Superior temporal gyrus (tissue), 1 donor: ENCODE data around the gene VIL1.
A peak's percentile ranks its signal among the peaks of the same experiment; 100 is the strongest.

ENCODE experiments used
- DNase-seq: peaks from one replicate; pipeline ENCODE4 v3.0.0-alpha.2; 2016; ENCODE audit errors: extremely low spot score

The VIL1 gene

GRCh38 chr2:218406209-218406948 lies 12.5 kb upstream of the VIL1 start:
- peak; percentile 93 for DNase-seq

GRCh38 chr2:218406949-218407618 lies 11.8 kb upstream of the VIL1 start:
- peak; percentile 57 for DNase-seq

- no peak for DNase-seq
These were observed 11.2 kb upstream of the VIL1 start for GRCh38 chr2:218407717-218408116.

GRCh38 chr2:218418321-218418716 lies 604 bp upstream of the VIL1 start:
- DNase-seq: no peak

GRCh38 chr2:218419630-218420216 lies 800 bp downstream of the VIL1 start:
- no peak for DNase-seq

GRCh38 chr2:218421027-218421426 lies 2.1 kb downstream of the VIL1 start:
- no peak for DNase-seq

GRCh38 chr2:218422403-218423086 lies 3.6 kb downstream of the VIL1 start:
- DNase-seq: no peak

- DNase-seq: no peak
These were observed 4.7 kb downstream of the VIL1 start for GRCh38 chr2:218423584-218423983.

- DNase-seq: no peak
These were observed 6.6 kb downstream of the VIL1 start for GRCh38 chr2:218425531-218425930.

- no peak for DNase-seq
These were observed 8.8 kb downstream of the VIL1 start for GRCh38 chr2:218427741-218428140.

- no peak for DNase-seq
These were observed 10.1 kb downstream of the VIL1 start for GRCh38 chr2:218428846-218429558.

GRCh38 chr2:218429911-218430692 lies 11.2 kb downstream of the VIL1 start:
- no peak for DNase-seq

GRCh38 chr2:218430721-218431120 lies 11.8 kb downstream of the VIL1 start:
- no peak for DNase-seq

- DNase-seq: no peak
These were observed 13.0 kb downstream of the VIL1 start for GRCh38 chr2:218431878-218432277.

- no peak for DNase-seq
These were observed 13.9 kb downstream of the VIL1 start for GRCh38 chr2:218432676-218433365.

GRCh38 chr2:218434456-218434855 lies 15.5 kb downstream of the VIL1 start:
- no peak for DNase-seq

- DNase-seq: no peak
These were observed 16.4 kb downstream of the VIL1 start for GRCh38 chr2:218435003-218435982.

GRCh38 chr2:218436992-218437391 lies 18.1 kb downstream of the VIL1 start:
- no peak for DNase-seq

- DNase-seq: no peak
These were observed 19.0 kb downstream of the VIL1 start for GRCh38 chr2:218437969-218438368.
